K562 (cell line): Measurements from ENCODE around the gene CBX8. TPM values are rescaled to one million over a fixed set of nuclear protein-coding genes. Genes with fewer than 3 reads are reported as not detected.
A peak's percentile ranks its signal among the peaks of the same experiment; 100 is the strongest.

Source experiments
- BDP1 ChIP-seq: IDR thresholded peaks from 3 replicates; pipeline ENCODE4 v1.6.1; 2011; ENCODE audit not compliant: insufficient read length, insufficient read depth
- CCAR2 ChIP-seq: fragments of 200-400 bp; formaldehyde crosslinking; IDR thresholded peaks from 2 replicates; pipeline ENCODE4 v1.6.1; 2017; ENCODE audit warnings: mild to moderate bottlenecking, low read depth, low read length
- DACH1 ChIP-seq: fragments of 450-650 bp; IDR thresholded peaks from 2 replicates; pipeline ENCODE4 v1.6.1; 2018; ENCODE audit not compliant: partially characterized antibody
- EZH2 ChIP-seq: IDR thresholded peaks from 2 replicates; pipeline ENCODE4 v1.6.1; 2012; ENCODE audit warnings: low read depth, mild to moderate bottlenecking, inconsistent platforms, low read length, borderline replicate concordance
- FOXJ3 ChIP-seq: sonication (generic); formaldehyde crosslinking; IDR thresholded peaks from 2 replicates; pipeline ENCODE4 v1.4.0; 2020; ENCODE audit warnings: mild to moderate bottlenecking, missing genetic modification reagents
- HEY1 ChIP-seq: fragments of 250-450 bp; sonication (Bioruptor Pico); IDR thresholded peaks from 2 replicates; pipeline ENCODE4 v1.5.0; 2020; ENCODE audit warnings: mild to moderate bottlenecking, moderate library complexity, borderline replicate concordance
- HNRNPL ChIP-seq: fragments of 200-400 bp; formaldehyde crosslinking; IDR thresholded peaks from 2 replicates; pipeline ENCODE4 v1.6.1; 2017; ENCODE audit warnings: low read depth, mild to moderate bottlenecking, low read length
- HNRNPLL ChIP-seq: fragments of 200-400 bp; formaldehyde crosslinking; IDR thresholded peaks from 2 replicates; pipeline ENCODE4 v1.6.1; 2017; ENCODE audit warnings: low read length, low read depth, mild to moderate bottlenecking; ENCODE audit not compliant: poor library complexity, severe bottlenecking
- KDM2B ChIP-seq: fragments of 250-450 bp; sonication (Bioruptor Pico); IDR thresholded peaks from 2 replicates; pipeline ENCODE4 v1.8.0; 2021; ENCODE audit warnings: mild to moderate bottlenecking, moderate library complexity
- KLF16 ChIP-seq: IDR thresholded peaks from 2 replicates; pipeline ENCODE4 v1.6.1; 2016; ENCODE audit warnings: antibody characterized with exemption
- NFYB ChIP-seq: IDR thresholded peaks from 2 replicates; pipeline ENCODE4 v1.6.1; 2011; ENCODE audit warnings: mild to moderate bottlenecking, moderate library complexity; ENCODE audit not compliant: insufficient read length; ENCODE audit errors: extremely low read depth
- PHF21A ChIP-seq: fragments of 450-650 bp; IDR thresholded peaks from 2 replicates; pipeline ENCODE4 v1.6.1; 2017; ENCODE audit warnings: low read depth, borderline replicate concordance
- PHF8 ChIP-seq: fragments of 200-600 bp; sonication (generic); IDR thresholded peaks from 2 replicates; pipeline ENCODE4 v1.6.1; 2012; ENCODE audit warnings: mixed run types, mild to moderate bottlenecking, inconsistent platforms, low read length, moderate library complexity, borderline replicate concordance
- RBM14 ChIP-seq: fragments of 200-400 bp; formaldehyde crosslinking; IDR thresholded peaks from 2 replicates; pipeline ENCODE4 v1.6.1; 2018; ENCODE audit warnings: low read depth, mild to moderate bottlenecking, low read length, moderate library complexity, borderline replicate concordance; ENCODE audit not compliant: insufficient read depth
- RUNX1 ChIP-seq: sonication (generic); IDR thresholded peaks from 2 replicates; pipeline ENCODE4 v1.6.1; 2016; ENCODE audit warnings: antibody characterized with exemption, low read depth
- SMARCE1 ChIP-seq: fragments of 450-650 bp; IDR thresholded peaks from 2 replicates; pipeline ENCODE4 v1.7.1; 2016; ENCODE audit warnings: mild to moderate bottlenecking
- TAF9B ChIP-seq: fragments of 450-650 bp; IDR thresholded peaks from 2 replicates; pipeline ENCODE4 v1.6.1; 2018; ENCODE audit warnings: mild to moderate bottlenecking; ENCODE audit not compliant: partially characterized antibody
- VEZF1 ChIP-seq: fragments of 200-800 bp; sonication (Bioruptor generic); IDR thresholded peaks from 2 replicates; pipeline ENCODE4 v1.6.1; 2017; ENCODE audit warnings: missing genetic modification characterization, missing compliant biosample characterization
- ZKSCAN8 ChIP-seq: fragments of 200-800 bp; sonication (Bioruptor generic); IDR thresholded peaks from 2 replicates; pipeline ENCODE4 v1.6.1; 2016; ENCODE audit warnings: missing genetic modification characterization, missing compliant biosample characterization
- ZNF146 ChIP-seq: IDR thresholded peaks from one replicate; pipeline ENCODE4 v1.6.1; 2018; ENCODE audit warnings: missing compliant biosample characterization; ENCODE audit not compliant: unreplicated experiment
- ZNF766 ChIP-seq: fragments of 200-800 bp; sonication (Bioruptor generic); conservative IDR thresholded peaks from 2 replicates; pipeline ENCODE4 v1.6.1; 2016; ENCODE audit warnings: missing genetic modification characterization, missing compliant biosample characterization
- ZNF780A ChIP-seq: fragments of 250-450 bp; sonication (Bioruptor Pico); IDR thresholded peaks from 2 replicates; pipeline ENCODE4 v1.5.0; 2021; ENCODE audit warnings: mild to moderate bottlenecking
- polyA plus RNA-seq, 8 experiments: library from polyadenylated mRNA; depleted of rRNA in 4 of 8; stranded (reverse) in 5 of 8; unstranded in 3 of 8; fragments of >200 nt; fragmentation: Nextera tagmentation in 2 of 8; fragmentation: Illumina TruSeq in 1 of 8; extraction: Ambion mirVana in 2 of 8; extraction: Trizol in 1 of 8; gene quantifications; 2 replicates each; pipeline versions ENCODE4 v1.2.1 to v1.2.3, GENCODE V29; 2011 to 2014; ENCODE audit warnings: inconsistent platforms in 1 of 8, missing spikeins in 1 of 8
- total RNA-seq, 7 experiments: library from RNA; depleted of rRNA in 6 of 7; stranded (reverse); fragments of >200 nt in 6 of 7; fragmentation: Illumina TruSeq in 2 of 7; extraction: Trizol in 2 of 7; gene quantifications; 2 replicates each; pipeline versions ENCODE4 v1.2.1 to v1.2.3, GENCODE V29; 2011 to 2021; ENCODE audit warnings: low replicate concordance in 1 of 7
- TF ChIP-seq, protein P1 (sequence below): sonication (generic); formaldehyde crosslinking; IDR thresholded peaks from 2 replicates; pipeline ENCODE4 v1.8.0; 2023; ENCODE audit warnings: missing genetic modification reagents, mild to moderate bottlenecking, borderline replicate concordance

CBX8 gene
- total and polyA plus RNA-seq, 9 of the 15 experiments (the other 6 are each of a cell fraction or from before 2014, with no cell fraction given): 0.08 to 11.9 (median 2.6) TPM

- TF ChIP-seq KDM2B (CRISPR knock-in tag) (no peak), CCAR2 (no peak), RBM14 (no peak), HNRNPL (0 out of 2 replicates have a peak, but pooled peaks have one; percentile 53), EZH2 (no peak), NFYB (no peak), SMARCE1 (no peak), HEY1 (CRISPR knock-in tag) (no peak), ZNF780A (CRISPR knock-in tag) (no peak), KLF16 (no peak), FOXJ3 (CRISPR knock-in tag) (no peak), TAF9B (no peak), BDP1 (no peak), ZKSCAN8 (CRISPR knock-in tag) (no peak), PHF21A (no peak), PHF8 (peak; percentile 39; the same call in 1 of the 2 replicates), DACH1 (no peak), HNRNPLL (no peak), RUNX1 (no peak), ZNF766 (CRISPR knock-in tag) (no peak), ZNF146 (CRISPR knock-in tag) (no peak), VEZF1 (CRISPR knock-in tag) (peak; percentile 69)
- TF ChIP-seq, protein P1, sequence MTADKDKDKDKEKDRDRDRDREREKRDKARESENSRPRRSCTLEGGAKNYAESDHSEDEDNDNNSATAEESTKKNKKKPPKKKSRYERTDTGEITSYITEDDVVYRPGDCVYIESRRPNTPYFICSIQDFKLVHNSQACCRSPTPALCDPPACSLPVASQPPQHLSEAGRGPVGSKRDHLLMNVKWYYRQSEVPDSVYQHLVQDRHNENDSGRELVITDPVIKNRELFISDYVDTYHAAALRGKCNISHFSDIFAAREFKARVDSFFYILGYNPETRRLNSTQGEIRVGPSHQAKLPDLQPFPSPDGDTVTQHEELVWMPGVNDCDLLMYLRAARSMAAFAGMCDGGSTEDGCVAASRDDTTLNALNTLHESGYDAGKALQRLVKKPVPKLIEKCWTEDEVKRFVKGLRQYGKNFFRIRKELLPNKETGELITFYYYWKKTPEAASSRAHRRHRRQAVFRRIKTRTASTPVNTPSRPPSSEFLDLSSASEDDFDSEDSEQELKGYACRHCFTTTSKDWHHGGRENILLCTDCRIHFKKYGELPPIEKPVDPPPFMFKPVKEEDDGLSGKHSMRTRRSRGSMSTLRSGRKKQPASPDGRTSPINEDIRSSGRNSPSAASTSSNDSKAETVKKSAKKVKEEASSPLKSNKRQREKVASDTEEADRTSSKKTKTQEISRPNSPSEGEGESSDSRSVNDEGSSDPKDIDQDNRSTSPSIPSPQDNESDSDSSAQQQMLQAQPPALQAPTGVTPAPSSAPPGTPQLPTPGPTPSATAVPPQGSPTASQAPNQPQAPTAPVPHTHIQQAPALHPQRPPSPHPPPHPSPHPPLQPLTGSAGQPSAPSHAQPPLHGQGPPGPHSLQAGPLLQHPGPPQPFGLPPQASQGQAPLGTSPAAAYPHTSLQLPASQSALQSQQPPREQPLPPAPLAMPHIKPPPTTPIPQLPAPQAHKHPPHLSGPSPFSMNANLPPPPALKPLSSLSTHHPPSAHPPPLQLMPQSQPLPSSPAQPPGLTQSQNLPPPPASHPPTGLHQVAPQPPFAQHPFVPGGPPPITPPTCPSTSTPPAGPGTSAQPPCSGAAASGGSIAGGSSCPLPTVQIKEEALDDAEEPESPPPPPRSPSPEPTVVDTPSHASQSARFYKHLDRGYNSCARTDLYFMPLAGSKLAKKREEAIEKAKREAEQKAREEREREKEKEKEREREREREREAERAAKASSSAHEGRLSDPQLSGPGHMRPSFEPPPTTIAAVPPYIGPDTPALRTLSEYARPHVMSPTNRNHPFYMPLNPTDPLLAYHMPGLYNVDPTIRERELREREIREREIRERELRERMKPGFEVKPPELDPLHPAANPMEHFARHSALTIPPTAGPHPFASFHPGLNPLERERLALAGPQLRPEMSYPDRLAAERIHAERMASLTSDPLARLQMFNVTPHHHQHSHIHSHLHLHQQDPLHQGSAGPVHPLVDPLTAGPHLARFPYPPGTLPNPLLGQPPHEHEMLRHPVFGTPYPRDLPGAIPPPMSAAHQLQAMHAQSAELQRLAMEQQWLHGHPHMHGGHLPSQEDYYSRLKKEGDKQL (CRISPR knock-in tag): no peak
Measured at GRCh38 chr17:79844869-79845600, 48.2 kb upstream of the CBX8 start (continued).
